GF-D8 (cell line): ENCODE results near the gene PAK5.

ENCODE experiments used
- DNase-seq: peaks from one replicate; lab custom pipeline; 2025; lab: John Stamatoyannopoulos, UW

PAK5 gene

GRCh38 chr20:9838378-9839295, at the start of gene PAK5:
Gene PAK5 (minus strand): TSS chr20:9839076. CDS start chr20:9644328, 194,748 bp downstream.
- DNase-seq = no peak

GRCh38 chr20:9887706-9888105, 48.8 kb upstream of the PAK5 start:
- no peak for DNase-seq

GRCh38 chr20:9886227-9886626, 47.4 kb upstream of the PAK5 start:
- DNase-seq = no peak

- DNase-seq = no peak
Measured at GRCh38 chr20:9884666-9885065, 45.8 kb upstream of the PAK5 start.

- no peak for DNase-seq
Measured at GRCh38 chr20:9884061-9884460, 45.2 kb upstream of the PAK5 start.

GRCh38 chr20:9877932-9878495, 39.1 kb upstream of the PAK5 start:
- no peak for DNase-seq

- no peak for DNase-seq
Measured at GRCh38 chr20:9867196-9867980, 28.5 kb upstream of the PAK5 start.

- DNase-seq = no peak
Measured at GRCh38 chr20:9852566-9852965, 13.7 kb upstream of the PAK5 start.

GRCh38 chr20:9839626-9840025, 750 bp upstream of the PAK5 start:
- DNase-seq = no peak

GRCh38 chr20:9838035-9838377, 870 bp downstream of the PAK5 start:
- DNase-seq = no peak

- no peak for DNase-seq
Measured at GRCh38 chr20:9837634-9838033, 1.2 kb downstream of the PAK5 start.

GRCh38 chr20:9835302-9835701, 3.6 kb downstream of the PAK5 start:
- no peak for DNase-seq

GRCh38 chr20:9831032-9831431, 7.8 kb downstream of the PAK5 start:
- no peak for DNase-seq

- DNase-seq = no peak
Measured at GRCh38 chr20:9829835-9830234, 9.0 kb downstream of the PAK5 start.

GRCh38 chr20:9817654-9818053, 21.2 kb downstream of the PAK5 start:
- no peak for DNase-seq

GRCh38 chr20:9815632-9816031, 23.2 kb downstream of the PAK5 start:
- no peak for DNase-seq

GRCh38 chr20:9810738-9811137, 28.1 kb downstream of the PAK5 start:
- no peak for DNase-seq

- no peak for DNase-seq
Measured at GRCh38 chr20:9809271-9809670, 29.6 kb downstream of the PAK5 start.

GRCh38 chr20:9808166-9808565, 30.7 kb downstream of the PAK5 start:
- no peak for DNase-seq

- DNase-seq = no peak
Measured at GRCh38 chr20:9807136-9807535, 31.7 kb downstream of the PAK5 start.

- DNase-seq = no peak
Measured at GRCh38 chr20:9800421-9800820, 38.5 kb downstream of the PAK5 start.

GRCh38 chr20:9794831-9795230, 44.0 kb downstream of the PAK5 start:
- DNase-seq = no peak

- DNase-seq = no peak
Measured at GRCh38 chr20:9792674-9793073, 46.2 kb downstream of the PAK5 start.
